ENCODE measurements around the gene TRIP13.

Gene TRIP13

GRCh38 chr5:966941-967340, 74.3 kb downstream of the TRIP13 start:
- in situ Hi-C loops (cut with HindIII; ENCODE audit: low sequenced_read_pairs) = no loop called here
- no peak for DNase-seq (ENCODE audit: low read depth, low spot score)
- H3K4me3 ChIP-seq (ENCODE audit: low read depth, low read length) = no peak overlapping the region
- no peak for TF ChIP-seq CTCF (IDR thresholded peaks at IDR 0.05; ENCODE audit: low read depth, low read length)

Data from astrocyte of the spinal cord (primary cell).